ENCODE data around the gene CES2.

- no peak for TF ChIP-seq CTCF (IDR thresholded peaks at IDR 0.05)
- no peak for TF ChIP-seq EZH2 (IDR thresholded peaks at IDR 0.05; ENCODE audit: borderline replicate concordance, insufficient read depth, low read depth, low read length, poor library complexity, severe bottlenecking)
These were observed 35.7 kb downstream of the CES2 start for GRCh38 chr16:66970775-66971720.

Data from B cell (primary cell).